Ramos (cell line): ENCODE measurements around the gene XAGE2.

Experiments used
- in situ Hi-C: fragments of 300-500 bp; cut with MboI; formaldehyde crosslinking; loops from one replicate; pipeline ENCODE4 v1.14.3; 2022; ENCODE audit warnings: low sequenced_read_pairs; ENCODE audit not compliant: unreplicated experiment

The XAGE2 gene

GRCh38 chrX:52368368-52369055, at the start of gene XAGE2:
XAGE2 (plus strand) TSS chrX:52369021; CDS start chrX:52370015, 994 bp downstream.
- in situ Hi-C loops: no loop called here

DNA sequence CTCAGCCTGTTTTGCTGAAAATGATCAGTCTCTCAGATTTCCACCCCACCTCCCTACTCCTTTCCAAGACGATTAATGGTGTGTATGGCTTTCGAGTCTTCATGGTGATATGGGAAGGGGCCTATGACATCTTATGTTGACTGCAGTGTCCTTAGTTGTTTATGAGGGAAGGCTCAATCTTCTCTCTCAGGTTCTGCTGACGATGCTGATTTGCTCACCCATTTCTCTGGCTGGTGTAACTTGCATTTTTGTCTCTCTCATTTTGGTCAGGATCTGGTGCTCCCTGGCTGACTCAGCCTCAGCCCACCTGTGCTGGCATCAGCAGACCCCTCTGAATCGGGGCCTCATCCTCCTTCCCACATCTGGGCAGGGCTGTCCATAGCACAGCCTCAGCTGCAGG, 31.4 kb upstream of the XAGE2 start:
- in situ Hi-C loops: loop anchor here (25.0 kb wide), 1 partner anchor 650 kb away; no protein-coding TSS in a partner anchor

- in situ Hi-C loops: loop anchor here (25.0 kb wide), 1 partner anchor 646 kb away; no protein-coding TSS in a partner anchor
Measured at GRCh38 chrX:52341493-52341892, 27.3 kb upstream of the XAGE2 start.

DNA sequence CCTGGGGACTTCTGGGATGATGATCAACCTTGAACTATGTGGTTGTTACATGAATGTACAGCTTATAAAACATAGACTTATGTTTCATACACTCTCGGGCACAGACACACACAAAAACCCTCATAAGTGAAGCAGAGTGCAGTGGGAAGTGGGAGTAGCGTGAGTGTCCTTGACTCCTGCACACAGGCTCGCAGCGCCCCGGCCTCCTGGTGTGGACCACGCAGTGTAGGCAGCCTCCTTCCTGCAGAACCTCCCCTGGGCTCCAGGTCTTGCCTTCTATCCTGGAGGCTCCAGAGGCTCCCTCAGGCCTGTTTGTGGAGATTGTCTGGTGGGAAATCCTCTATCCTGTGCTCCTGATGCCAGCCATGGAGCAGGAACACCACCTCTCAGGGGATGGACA, 25.7 kb upstream of the XAGE2 start:
- in situ Hi-C loops: loop anchor here (25.0 kb wide), 1 partner anchor 644 kb away; no protein-coding TSS in a partner anchor

- in situ Hi-C loops: loop anchor here (25.0 kb wide), 1 partner anchor 642 kb away; no protein-coding TSS in a partner anchor
Measured at GRCh38 chrX:52345402-52345801, 23.4 kb upstream of the XAGE2 start.

GRCh38 chrX:52346174-52347165, 22.4 kb upstream of the XAGE2 start:
- in situ Hi-C loops: loop anchor here (25.0 kb wide), 1 partner anchor 641 kb away; no protein-coding TSS in a partner anchor

DNA sequence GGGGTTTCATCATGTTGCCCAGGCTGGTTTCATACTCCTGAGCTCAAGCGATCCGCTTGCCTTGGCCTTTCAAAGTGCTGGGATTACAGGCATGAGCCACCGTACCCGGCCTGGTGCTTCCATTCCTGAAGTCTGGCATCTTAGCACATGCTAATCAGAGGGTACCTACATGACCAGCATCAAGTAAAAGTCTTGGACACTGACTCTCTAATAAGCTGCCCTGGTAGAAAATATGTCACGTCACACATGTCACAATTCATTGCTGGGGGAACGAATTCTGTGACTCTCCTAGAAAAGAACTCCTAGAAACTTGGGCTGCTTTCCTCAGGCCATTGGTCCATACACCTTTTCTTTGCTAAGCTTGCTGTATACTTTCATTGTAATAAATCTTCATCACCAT, 19.1 kb upstream of the XAGE2 start:
- in situ Hi-C loops: loop anchor here (25.0 kb wide), 1 partner anchor 638 kb away; no protein-coding TSS in a partner anchor

- in situ Hi-C loops: no loop called here
Measured at GRCh38 chrX:52352551-52352950, 16.3 kb upstream of the XAGE2 start.

- in situ Hi-C loops: no loop called here
Measured at GRCh38 chrX:52353838-52354237, 15.0 kb upstream of the XAGE2 start.

- in situ Hi-C loops: no loop called here
Measured at GRCh38 chrX:52355108-52355507, 13.7 kb upstream of the XAGE2 start.

DNA sequence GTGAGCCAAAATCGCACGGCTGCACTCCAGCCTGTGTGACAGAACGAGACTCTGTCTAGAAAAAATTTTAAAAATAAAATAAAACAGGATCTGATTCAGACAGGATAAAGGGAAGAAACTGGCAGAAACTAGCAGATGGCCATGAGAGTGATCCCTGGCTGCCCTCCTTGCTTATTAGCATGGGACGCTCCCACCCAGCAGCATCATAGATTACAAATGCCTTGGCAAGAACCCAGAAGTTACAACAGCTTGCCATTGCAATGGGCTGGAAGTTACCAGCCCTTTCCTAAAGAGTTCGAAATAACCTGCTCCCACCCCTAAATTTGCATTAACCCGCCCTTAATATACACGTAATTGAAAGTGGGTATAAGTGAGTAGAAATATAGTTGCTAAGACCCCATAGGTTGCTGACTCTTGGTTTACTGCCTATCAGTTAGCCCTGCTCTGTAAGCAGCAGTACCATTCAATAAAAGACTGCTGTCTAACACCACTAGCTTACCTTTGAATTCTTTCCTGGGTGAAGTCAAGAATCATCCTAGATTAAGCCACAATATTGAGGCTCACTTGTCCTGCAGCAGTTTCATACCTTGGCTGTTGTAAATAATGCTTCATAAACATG, 9.1 kb upstream of the XAGE2 start:
- in situ Hi-C loops: no loop called here

GRCh38 chrX:52361941-52362340, 6.9 kb upstream of the XAGE2 start:
- in situ Hi-C loops: no loop called here

GRCh38 chrX:52363247-52363883, 5.5 kb upstream of the XAGE2 start:
- in situ Hi-C loops: no loop called here

DNA sequence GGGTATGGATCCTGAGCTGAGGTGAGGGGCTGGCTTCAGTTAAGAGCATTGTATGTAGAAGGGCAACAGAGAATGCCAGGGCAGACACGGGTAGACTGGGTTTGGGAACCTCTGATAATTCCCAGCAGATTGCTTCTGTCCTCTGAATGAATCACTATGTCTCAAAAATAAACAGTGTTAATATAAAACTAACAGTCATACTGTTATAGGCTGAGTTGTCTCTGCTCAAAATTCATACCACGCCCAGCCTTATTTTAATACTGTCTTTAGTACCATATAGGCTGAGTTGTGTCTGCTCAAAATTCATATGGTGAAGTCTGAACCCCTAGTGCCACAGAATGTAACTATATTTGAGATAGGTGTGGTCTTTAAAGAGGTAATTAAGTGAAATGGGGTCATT, 10.0 kb downstream of the XAGE2 start:
- in situ Hi-C loops: no loop called here

- in situ Hi-C loops: no loop called here
Measured at GRCh38 chrX:52380993-52381392, 12.2 kb downstream of the XAGE2 start.

- in situ Hi-C loops: no loop called here
Measured at GRCh38 chrX:52410439-52411394, 41.9 kb downstream of the XAGE2 start.

DNA sequence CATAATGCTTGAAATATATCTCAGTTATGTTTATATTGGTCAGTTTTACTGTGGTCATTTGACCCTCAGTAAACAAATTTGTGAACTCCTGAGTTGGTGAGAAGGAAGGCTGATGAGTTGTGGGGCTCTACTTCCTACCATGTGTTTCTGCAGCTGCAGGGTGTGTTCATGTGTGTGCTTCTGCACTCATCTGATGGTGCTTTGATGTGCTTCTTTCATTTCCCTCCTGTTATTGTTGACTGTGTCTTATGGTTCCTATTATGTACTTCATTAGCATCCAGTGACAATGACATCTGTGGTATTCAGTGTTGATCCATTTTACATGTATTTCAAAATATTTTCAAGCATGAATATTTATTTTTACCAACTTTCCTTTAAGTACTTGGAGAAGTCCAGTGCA, 46.5 kb downstream of the XAGE2 start:
- in situ Hi-C loops: no loop called here

DNA sequence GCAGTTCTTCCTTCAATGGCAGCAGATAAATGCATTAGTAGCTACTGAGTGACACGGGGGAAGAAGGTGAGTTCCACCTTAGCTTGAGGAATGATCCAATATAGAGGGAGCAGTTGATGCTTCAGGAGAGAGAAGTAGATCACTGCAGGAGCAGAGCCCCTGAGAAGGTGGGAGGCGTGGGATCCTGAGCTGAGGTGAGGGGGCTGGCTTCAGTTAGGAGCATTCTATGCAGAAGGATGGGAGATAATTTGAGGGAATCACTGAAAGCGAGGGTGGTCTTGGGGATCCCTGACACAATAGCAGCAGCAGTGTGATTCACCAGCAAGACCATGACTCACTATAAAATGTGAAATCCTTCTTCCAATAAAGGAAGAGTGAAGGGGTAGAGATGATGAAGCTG, 48.0 kb downstream of the XAGE2 start:
- in situ Hi-C loops: no loop called here
